Tibial artery (tissue), 4 donors: Measurements from ENCODE around the gene GPR137.

Experiments used
- DNase-seq, 2 donors: peaks; one replicate each; pipeline ENCODE4 v3.0.0-alpha.2; 2019
- H3K27ac ChIP-seq, 2 donors: fragments of 200-600 bp; sonication (generic) in 1 of 2; 1 replicate in 1 of 2; 2 replicates in 1 of 2; pipeline ENCODE4 v1.5.1; 2018 to 2019; ENCODE audit warnings: mild to moderate bottlenecking in 1 of 2
- H3K27me3 ChIP-seq, 2 donors: fragments of 200-600 bp; sonication (generic) in 1 of 2; one replicate each; pipeline versions ENCODE4 v1.5.1 to v1.6.0; 2016 to 2019
- H3K36me3 ChIP-seq, 3 donors: fragments of 200-600 bp; sonication (generic) in 2 of 3; one replicate each; pipeline ENCODE4 v1.5.1; 2016 to 2019; ENCODE audit warnings: mild to moderate bottlenecking in 2 of 3
- H3K4me1 ChIP-seq, 4 donors: fragments of 200-600 bp; sonication (generic) in 2 of 4; 1 replicate in 3 of 4; 2 replicates in 1 of 4; pipeline ENCODE4 v1.5.1; 2016 to 2019
- H3K4me3 ChIP-seq, 2 donors: fragments of 200-600 bp; sonication (generic) in 1 of 2; 1 replicate in 1 of 2; 2 replicates in 1 of 2; pipeline ENCODE4 v1.5.1; 2018 to 2019; ENCODE audit warnings: mild to moderate bottlenecking in 2 of 2
- H3K9me3 ChIP-seq, 3 donors: fragments of 200-600 bp; sonication (generic) in 1 of 3; one replicate each; pipeline ENCODE4 v1.5.1; 2016 to 2019
- CTCF ChIP-seq, 2 experiments: fragments of 200-600 bp in 1 of 2; fragments of 450-650 bp in 1 of 2; IDR thresholded peaks; one replicate each; pipeline ENCODE4 v1.5.1; 2017 to 2019; ENCODE audit warnings: antibody characterized with exemption in 2 of 2, mild to moderate bottlenecking in 1 of 2, moderate library complexity in 1 of 2
- intact Hi-C: fragments of 100-400 bp; cut with DNase I; formaldehyde crosslinking; loops from one replicate; pipeline ENCODE4 v1.15.0; 2023; ENCODE audit warnings: low total_unique reads

The GPR137 gene

GRCh38 chr11:64263947-64264317, 21.7 kb upstream of the GPR137 start:
- Histone ChIP-seq H3K4me3 (no peak overlapping the region), H3K9me3 (no peaks in the 10 kb centered on the region), H3K27me3 (no peaks in the 10 kb centered on the region), H3K27ac (no peak overlapping the region), H3K36me3 (peaks cover 24 to 83% (median 60%) of the 10 kb centered on the region in 3 donors), H3K4me1 (peaks cover 6 to 19% (median 13%) of the 10 kb centered on the region in 4 donors)
- TF ChIP-seq CTCF (IDR thresholded peaks at IDR 0.05): no peak
- no peak for DNase-seq
- intact Hi-C loops: no loop called here

- intact Hi-C loops: no loop called here
- no peak for DNase-seq
- peaks cover 24 to 78% (median 55%) of the 10 kb centered on the region in 3 donors for H3K36me3 ChIP-seq
- H3K4me1 ChIP-seq: peaks cover 6 to 23% (median 13%) of the 10 kb centered on the region in 4 donors
- TF ChIP-seq CTCF (IDR thresholded peaks at IDR 0.05): no peak
- no peaks in the 10 kb centered on the region for H3K27me3 ChIP-seq
- no peaks in the 10 kb centered on the region for H3K9me3 ChIP-seq
- no peak overlapping the region for H3K27ac ChIP-seq
- H3K4me3 ChIP-seq: no peak overlapping the region
Observed at GRCh38 chr11:64264371-64264852, 21.2 kb upstream of the GPR137 start.

- no peaks in the 10 kb centered on the region for H3K27me3 ChIP-seq
Observed at GRCh38 chr11:64265176-64266160, 20.2 kb upstream of the GPR137 start.

GRCh38 chr11:64266339-64266738, 19.3 kb upstream of the GPR137 start:
- Histone ChIP-seq H3K27ac (no peak overlapping the region), H3K36me3 (peaks cover 17 to 60% (median 47%) of the 10 kb centered on the region in 3 donors), H3K27me3 (no peaks in the 10 kb centered on the region), H3K9me3 (no peaks in the 10 kb centered on the region), H3K4me1 (peaks cover 6 to 23% (median 13%) of the 10 kb centered on the region in 4 donors), H3K4me3 (no peak overlapping the region)
- TF ChIP-seq CTCF (IDR thresholded peaks at IDR 0.05): no peak
- intact Hi-C loops: loop anchor here (5.0 kb wide), 1 partner anchor 59 kb away; the partner anchor contains the start of gene FERMT3
- no peak for DNase-seq

More at GRCh38 chr11:64265176-64266160, 20.2 kb upstream of the GPR137 start:
- Histone ChIP-seq H3K9me3 (no peaks in the 10 kb centered on the region), H3K36me3 (peaks cover 17 to 67% (median 47%) of the 10 kb centered on the region in 3 donors), H3K27ac (no peak overlapping the region), H3K4me3 (no peak overlapping the region), H3K4me1 (peaks cover 6 to 23% (median 13%) of the 10 kb centered on the region in 4 donors)
- TF ChIP-seq CTCF (IDR thresholded peaks at IDR 0.05): no peak
- intact Hi-C loops: loop anchor here (5.0 kb wide), 1 partner anchor 58 kb away; the partner anchor contains the start of gene FERMT3
- DNase-seq: no peak

GRCh38 chr11:64267207-64267945, 18.3 kb upstream of the GPR137 start:
- DNase-seq: no peak
- peak overlapping the region; percentile 84 to 96 for H3K27ac ChIP-seq
- H3K9me3 ChIP-seq: no peaks in the 10 kb centered on the region
- no peak overlapping the region for H3K4me3 ChIP-seq
- TF ChIP-seq CTCF (IDR thresholded peaks at IDR 0.05): no peak
- H3K27me3 ChIP-seq: no peaks in the 10 kb centered on the region
- intact Hi-C loops: loop anchor here (5.0 kb wide), 1 partner anchor 60 kb away; the partner anchor contains the start of gene FERMT3
- peaks cover 17 to 50% (median 42%) of the 10 kb centered on the region in 3 donors for H3K36me3 ChIP-seq
- peaks cover 6 to 32% (median 22%) of the 10 kb centered on the region in 4 donors for H3K4me1 ChIP-seq
